Gastroesophageal sphincter (tissue), 3 donors: Measurements from ENCODE around the gene KRT8.

Experiments
- POLR2A ChIP-seq, 2 donors: fragments of 450-650 bp; IDR thresholded peaks; one replicate each; pipeline ENCODE4 v1.6.1; 2017; ENCODE audit warnings: antibody characterized with exemption in 2 of 2, mild to moderate bottlenecking in 2 of 2, moderate library complexity in 1 of 2
- TF ChIP-seq, protein P1 (sequence below), 4 experiments: fragments of 200-600 bp in 2 of 4; fragments of 450-650 bp in 2 of 4; sonication (generic) in 1 of 4; IDR thresholded peaks; one replicate each; pipeline ENCODE4 v1.5.1; 2017 to 2019; ENCODE audit warnings: antibody characterized with exemption in 4 of 4, mild to moderate bottlenecking in 2 of 4, moderate library complexity in 2 of 4

DNA sequence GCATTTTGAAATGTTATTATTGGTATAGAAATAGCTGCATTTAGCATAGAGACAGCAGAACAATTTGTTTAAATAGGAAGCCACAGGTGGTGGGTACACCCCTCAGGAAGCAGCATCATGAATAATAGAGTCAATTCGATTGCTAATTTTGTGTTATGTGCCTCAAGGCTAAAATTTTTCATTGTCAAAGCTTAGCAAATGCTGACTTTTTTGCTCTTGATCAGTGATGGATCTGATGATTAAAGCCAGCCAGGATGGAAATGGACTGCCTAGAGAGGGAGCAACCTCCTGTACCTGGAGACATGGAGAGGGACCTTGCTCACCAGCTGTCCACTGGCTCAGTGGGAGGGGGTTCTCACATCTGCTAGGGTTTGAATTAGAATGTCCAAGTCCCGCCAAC, 4.5 kb upstream of the KRT8 start:
- TF ChIP-seq, protein P1, sequence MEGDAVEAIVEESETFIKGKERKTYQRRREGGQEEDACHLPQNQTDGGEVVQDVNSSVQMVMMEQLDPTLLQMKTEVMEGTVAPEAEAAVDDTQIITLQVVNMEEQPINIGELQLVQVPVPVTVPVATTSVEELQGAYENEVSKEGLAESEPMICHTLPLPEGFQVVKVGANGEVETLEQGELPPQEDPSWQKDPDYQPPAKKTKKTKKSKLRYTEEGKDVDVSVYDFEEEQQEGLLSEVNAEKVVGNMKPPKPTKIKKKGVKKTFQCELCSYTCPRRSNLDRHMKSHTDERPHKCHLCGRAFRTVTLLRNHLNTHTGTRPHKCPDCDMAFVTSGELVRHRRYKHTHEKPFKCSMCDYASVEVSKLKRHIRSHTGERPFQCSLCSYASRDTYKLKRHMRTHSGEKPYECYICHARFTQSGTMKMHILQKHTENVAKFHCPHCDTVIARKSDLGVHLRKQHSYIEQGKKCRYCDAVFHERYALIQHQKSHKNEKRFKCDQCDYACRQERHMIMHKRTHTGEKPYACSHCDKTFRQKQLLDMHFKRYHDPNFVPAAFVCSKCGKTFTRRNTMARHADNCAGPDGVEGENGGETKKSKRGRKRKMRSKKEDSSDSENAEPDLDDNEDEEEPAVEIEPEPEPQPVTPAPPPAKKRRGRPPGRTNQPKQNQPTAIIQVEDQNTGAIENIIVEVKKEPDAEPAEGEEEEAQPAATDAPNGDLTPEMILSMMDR (IDR thresholded peaks at IDR 0.05) = no peak
- TF ChIP-seq POLR2A (IDR thresholded peaks at IDR 0.05) = no peak
